Measurements from ENCODE around the gene ZNF26.

- no peak for TF ChIP-seq CTCF (IDR thresholded peaks at IDR 0.05; ENCODE audit: borderline replicate concordance, extremely low read depth, low read length, poor library complexity, severe bottlenecking)
- no peak for TF ChIP-seq EZH2 (IDR thresholded peaks at IDR 0.05; ENCODE audit: borderline replicate concordance, low read depth, low read length, severe bottlenecking)
These were observed 46.0 kb upstream of the ZNF26 start for GRCh38 chr12:132940071-132940719.
